ENCODE measurements around the gene FOXP1.

The FOXP1 gene

DNA sequence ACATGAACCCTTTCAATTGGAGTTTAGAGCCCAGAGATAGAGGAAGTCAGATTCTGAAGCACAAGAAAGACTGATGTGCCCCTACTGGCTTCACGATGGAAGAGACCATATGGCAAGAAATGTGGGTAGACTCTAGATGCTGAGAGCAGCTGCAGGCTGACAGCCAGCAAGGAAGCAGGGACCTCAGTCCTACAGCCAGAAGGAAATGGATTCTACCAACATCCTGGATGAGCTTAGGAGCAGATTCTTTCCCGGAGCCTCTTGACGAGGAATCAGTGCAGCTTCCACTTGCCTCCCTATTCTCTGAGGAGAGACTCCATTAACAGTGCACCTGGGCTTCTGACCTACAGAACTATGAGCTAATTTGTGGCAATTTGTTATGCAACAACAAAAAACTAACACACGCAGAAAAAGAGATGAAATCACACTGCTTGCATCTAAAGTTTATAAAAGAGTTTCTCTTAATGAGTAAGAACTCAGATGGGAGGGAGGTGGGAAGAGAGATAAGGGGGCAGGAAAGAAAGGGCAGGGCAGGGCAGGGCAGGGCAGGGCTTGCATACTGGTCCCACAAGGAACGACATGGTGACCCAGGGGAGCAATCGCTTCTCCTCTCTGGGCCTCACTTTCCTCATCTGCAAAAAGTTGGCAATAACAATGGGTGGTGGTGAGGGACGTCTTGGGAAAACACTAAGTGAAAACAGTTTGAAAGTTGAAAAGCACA is 440.9 kb downstream of the FOXP1 start:
- DNase-seq: peak; percentile 25

DNA sequence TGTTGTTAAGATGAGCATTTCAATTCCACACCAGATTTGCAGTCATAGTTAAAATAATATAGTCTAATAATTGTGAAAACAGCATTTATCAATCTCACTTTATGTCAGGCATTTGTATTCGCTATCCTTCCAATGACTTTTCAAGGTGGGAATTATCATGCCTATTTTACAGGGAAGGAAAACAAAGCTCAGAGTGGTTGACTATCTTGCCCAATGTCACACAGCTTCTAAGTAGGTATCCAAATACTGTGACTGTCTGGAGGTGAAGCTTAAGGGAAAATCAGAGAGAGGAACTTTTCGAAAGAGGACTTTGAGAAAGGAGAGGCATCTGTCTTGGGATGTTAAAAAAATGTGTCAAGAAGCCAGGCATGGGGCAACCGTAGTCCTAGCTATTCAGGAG is 443.1 kb downstream of the FOXP1 start:
- DNase-seq: no peak

DNA sequence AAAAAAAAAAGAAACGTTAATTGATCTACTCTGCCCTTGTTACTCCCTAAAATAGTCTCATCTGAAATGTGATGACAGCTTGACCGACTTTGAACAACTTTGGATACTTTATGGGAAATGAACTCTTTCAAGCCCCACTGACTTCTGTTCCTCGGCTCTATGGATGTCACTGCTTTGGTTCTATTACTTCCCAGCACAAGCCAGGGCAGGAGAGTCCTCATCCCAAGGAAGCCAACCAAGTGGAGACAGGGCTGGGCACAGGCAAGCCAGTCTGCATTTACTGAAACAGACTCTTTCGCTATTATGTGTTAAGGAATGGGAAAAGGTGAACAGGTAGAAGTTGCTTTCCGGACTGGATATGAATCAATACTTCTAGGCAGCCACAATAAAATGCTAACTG is 444.0 kb downstream of the FOXP1 start:
- DNase-seq: no peak

DNA sequence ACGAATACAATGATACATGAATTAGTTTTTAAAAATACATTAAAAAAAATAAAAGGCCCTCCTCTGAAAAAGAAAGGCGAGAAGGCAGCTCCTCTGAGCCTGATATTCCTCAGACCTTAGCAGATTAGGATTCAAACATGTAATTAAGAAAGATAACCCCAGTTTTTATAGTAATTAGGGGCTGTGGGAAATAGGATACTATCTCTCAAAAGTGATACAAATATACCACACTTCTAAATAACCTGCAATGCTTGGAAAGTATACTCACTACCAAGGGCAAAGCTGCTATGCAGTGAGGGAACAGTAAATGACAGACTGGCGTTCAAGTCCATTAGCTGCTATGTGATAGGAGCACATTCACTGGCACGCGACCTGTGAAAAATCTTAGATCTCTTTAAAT is 445.1 kb downstream of the FOXP1 start:
- DNase-seq: no peak

DNA sequence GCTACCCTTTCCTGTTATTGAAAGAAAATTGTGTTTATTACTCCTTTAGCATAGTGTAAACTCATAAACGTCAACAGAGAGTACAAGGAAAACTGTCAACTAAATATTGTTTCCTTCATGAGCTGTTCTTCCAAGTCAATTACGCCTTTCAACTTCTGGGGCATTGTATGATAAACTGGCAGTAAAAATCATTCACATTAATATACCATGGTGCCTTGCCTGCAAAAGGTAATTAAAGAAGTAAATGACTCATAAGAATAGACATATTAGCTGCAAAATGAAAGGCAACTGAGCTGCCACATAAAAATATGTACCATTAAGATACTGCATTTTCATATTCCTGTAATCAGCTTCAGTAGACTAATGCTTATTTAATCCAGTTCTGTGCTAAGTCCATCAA is 447.3 kb downstream of the FOXP1 start:
- DNase-seq: no peak

DNA sequence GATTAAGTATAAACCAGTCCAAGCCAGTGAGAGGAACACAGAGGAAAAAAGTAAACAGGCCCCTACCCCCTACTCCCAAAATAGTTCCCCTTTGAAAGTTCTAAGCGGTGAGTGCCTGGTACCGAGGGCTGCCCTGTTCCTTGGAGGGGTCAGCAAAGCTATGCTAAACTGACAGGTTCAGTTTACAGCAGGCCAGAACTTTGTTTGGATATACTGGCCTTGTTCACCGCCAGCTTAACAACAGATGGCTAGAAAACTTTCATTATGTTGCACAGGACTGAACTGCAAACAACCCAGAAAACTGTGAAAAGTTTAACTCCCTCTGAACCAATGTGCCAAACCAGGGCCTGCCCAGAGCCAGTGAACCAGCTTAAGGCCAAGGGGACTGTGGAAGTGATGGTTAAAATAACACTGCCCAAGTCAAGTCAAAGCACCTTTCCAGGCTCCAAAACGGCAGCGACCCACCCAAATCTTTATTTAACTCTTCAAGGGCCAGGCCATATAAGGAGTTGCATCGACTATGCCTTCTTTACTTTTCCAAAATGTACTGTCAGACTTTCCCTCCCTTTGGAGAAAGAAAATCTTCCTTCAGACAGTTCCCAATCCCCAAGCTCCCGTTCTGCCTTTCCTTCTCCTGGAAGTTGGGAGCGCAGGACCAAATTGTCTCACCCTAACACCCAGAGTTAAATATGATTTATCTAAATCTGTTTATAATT is 448.0 kb downstream of the FOXP1 start:
- DNase-seq: no peak

DNA sequence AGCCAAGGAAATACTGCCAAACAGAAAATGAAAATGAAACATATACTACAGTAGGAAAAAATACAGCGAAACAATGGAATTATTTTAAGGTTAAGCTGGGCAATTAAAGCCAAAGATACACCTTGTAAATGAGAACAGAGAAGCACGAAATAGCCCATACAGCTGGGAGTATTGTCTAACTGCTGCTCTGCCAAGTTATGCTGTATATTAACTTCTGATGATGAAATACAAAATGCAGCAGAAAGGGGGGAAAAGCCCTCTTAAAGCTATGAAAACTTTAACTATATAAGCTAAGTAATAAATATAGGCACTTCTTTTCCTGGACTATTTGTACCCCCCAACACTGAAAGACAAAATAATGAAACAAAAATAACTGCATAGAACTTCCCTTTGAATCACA is 449.0 kb downstream of the FOXP1 start:
- no peak for DNase-seq

DNA sequence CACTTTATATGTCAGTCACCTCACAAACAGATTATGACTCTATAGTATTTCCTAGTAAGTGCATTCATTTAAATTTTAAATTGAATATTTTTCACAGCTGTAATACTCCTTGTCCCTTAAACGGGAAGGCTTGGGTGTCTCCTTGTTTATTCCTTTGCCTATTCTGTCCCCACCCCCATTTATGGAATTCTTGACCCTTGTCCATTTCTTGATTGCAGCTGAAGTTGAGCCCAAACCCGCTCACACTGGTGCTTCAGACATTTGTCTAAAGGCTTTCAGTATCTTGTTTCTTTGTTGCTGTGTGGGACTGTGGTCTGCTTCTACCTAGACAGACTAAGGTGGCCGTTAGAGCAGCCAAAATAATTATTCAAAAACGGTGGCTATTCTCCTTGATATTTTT is 449.7 kb downstream of the FOXP1 start:
- DNase-seq: no peak

DNA sequence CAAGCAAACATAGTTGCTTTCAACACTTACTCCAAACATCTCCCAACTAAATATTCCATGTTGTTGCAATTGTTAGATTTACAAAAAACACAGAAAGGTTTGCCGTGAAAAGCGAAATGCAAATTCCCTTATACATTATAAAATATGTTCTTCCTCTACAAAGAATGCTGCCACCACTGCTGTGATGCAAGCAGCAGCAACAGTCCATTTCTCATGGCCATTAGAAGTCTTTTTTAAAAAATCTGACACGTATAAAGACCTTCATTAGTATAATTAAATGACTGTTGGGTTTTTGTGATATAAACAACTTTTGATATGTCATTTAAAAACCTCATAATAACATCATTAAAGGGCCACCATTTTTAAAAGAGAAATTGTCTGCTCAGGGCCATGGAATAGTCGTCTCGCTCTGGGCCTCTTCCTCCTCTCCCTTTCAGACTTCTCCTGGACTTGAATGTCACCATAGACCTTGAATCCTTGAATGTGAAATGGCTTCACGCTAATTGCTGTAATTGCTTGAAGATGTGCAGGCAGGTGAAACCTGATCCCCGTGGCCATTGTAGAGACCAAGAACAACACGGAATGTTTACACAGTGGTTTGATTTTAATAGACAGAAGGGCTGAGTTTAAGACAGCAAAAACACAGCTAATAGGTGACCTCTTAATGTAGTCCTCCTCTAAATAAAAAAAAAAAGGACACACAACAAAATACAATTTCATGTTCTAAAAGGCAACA is 450.4 kb downstream of the FOXP1 start:
- no peak for DNase-seq

DNA sequence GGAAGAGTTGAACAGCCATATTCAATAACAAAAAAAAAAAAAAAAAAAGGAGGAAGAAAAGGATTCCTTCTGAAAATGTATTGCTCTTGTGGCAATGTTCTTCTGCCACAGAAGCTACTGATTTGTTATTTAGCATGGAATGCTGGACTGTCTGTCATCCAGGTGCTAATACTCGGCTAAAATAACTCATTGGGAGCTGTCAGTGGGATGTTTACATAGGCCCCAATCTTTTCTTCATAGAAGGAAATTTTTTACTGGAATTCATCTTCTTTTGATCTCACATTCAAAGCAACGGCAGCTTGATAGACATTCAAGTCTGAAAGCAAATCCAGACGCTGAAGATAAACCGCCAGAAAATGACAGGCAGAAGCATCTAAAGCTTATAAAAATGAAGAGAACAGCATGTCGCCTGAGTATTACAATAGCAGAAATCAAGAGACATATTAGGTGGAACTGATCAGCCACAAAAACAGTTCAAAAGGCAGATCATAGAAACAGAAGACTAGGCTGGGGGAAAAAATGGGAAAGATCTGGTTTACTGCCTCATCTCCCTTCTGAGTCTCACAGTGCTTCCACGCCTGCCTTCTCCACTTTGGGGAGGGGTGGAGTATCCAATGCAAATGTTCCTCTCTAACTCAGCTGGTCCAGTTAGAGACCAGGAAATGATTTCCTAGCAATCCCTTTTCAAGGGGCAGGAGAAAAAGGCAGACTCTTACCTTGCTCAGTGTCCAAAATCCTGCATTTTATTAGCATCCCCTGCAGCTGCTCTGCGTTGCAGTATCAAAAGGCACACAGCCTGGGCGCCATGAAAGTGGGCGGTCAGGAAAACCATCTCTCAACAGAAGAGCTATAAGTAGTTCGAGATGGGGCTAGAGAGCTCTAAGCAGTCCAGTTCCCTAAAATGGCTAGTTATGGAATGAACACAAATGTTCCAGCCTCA is 451.9 kb downstream of the FOXP1 start:
- peak; percentile 23 for DNase-seq

DNA sequence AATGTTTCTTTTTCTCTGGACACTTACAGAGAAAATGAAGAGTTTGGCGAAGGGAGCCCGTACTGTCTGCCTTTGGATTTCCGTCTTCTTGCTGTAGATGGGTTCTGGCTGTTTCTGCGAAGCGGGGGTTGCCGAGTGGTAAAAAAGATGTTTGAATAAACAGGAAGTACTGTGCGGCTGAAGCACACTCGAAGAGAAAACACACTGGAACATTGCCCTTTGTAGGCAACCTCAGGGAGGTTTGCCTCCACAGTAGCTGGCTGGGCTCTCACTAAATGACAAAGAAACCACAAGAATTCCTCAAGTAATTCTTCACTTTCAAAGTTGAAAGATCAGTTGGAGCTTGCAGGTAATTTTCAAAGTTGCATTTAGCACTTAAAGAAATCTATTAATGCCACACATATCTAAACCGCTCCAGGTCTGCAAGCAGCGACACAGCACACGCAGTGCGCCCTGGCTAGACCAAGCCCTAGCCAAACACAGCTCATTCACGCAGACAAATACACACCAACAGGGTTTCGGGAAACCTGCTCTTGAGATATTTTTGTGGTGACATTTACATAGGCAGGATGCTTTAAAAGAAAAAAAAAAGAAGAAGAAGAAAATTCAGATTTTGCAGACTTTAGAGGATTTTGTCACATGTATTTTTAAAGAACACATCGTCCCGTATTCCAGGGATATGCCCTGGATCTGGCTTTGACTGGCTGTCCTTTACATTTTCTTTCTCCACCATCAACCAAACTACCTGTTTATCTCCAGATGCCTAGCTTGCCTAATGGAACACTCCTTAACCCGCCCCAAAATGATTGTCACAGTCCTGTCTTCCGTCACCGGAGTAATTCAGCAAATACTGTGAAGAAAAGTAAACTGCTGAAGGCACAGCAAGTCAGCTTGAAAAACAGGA is 452.8 kb downstream of the FOXP1 start:
- peak; percentile 82 for DNase-seq

DNA sequence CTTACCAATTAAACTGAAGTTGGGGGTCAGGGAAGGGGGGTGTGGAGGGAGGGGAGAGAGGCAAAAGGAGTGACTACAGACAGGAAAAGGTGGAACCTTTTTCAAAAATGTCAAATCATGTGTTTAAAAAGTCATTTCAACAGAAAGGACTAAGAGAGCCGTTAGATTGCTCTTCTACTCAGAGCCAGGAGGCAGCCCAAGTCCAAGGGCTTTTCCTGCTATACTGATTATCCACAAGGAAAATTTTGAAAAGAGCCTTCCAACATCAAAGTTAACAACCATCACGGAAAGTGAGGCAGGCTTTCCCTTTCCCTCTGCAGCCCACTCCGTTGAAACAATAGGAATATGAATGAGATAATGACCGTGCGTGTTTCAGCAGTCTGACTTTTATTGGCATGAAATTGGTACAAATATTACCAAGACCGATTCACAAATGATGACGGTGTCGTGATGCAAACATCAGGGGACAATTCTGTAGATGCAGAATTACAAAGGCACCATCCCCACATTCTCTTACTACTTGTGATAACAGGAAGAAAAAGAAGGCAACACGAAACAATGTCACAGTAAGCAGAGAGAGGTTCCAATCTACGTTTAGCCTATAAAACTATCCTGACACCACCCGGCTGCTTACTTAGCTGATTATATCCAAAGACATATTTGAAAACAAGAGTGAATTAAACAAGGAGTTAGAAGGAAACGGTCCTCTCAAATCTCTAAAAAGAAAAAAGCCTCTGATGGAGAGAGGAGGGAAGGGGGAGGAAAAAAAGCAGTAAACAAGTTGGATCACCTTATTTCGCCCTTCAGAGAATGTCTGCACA is 453.7 kb downstream of the FOXP1 start:
- DNase-seq: peak; percentile 32

DNA sequence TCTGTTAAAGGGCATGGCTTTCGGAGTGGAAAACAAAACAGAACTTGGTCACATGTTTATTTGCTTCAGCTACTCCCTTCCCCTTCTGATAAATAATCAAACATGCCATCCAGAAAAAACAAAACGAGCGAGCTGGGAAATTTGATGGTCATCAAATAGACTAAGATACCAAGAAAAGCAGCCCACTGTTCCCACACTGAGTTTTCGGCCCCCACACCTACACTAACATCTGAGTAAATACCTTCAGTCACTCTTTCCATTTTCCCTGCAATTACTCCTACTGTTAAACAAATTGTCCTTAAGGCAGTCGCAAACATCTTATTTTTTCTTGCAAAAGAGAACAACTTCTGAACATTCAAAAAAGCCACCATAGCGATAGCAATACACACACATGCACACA is 454.6 kb downstream of the FOXP1 start:
- DNase-seq: no peak

DNA sequence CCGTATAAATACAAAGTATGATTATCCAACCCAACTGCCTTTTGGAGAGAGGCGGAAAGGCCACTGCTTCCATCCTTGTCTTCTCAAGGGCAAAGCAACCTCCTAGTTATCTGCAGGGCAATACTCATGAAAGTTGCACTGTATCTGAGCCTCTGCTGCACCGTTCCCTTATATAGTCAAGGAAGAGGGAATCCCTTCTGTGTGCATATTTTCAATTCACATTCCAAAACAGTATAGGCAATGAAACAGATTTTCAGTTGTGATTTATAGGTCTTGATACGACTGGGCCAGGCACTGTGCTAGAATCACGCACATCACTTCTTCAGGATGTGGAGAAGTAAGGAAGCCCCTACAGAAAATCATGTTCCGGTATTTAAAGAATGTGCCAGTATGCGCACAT is 455.7 kb downstream of the FOXP1 start:
- peak; percentile 68 for DNase-seq

DNA sequence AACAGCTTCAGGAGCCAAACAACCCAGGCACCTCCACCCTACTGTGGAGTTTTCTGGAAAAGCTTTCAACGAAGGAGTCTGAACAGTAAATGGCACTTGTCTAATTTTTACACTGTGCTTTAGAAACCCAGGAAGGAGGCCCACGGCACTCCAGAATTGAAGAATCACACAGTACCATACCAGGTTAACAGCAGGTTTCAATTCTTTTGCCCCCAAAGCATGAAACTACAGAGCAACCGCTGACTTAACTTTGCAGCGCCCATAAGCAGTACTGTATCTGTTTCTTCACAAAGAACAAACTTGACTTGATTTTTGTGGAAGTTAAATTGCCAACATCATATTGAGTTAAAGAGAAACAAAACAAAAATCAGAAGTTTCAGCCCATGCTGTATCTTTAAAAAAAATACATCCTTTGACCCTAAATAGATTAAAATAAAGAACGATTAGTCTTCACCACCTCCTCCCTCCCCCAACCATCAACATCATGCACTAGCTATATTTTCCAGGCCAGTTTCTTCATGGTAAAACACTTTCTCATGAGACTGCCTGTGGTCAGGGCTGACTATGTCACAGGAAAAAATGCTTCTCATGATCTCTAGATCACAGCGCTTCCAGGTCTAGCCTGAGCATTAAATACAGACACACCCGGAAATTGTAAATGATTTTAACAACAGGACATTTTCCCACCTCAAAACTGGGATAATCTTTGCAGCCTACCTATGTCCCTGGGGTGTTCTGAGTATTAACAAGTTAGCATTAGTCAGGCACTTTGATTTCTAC is 456.3 kb downstream of the FOXP1 start:
- peak; percentile 67 for DNase-seq

DNA sequence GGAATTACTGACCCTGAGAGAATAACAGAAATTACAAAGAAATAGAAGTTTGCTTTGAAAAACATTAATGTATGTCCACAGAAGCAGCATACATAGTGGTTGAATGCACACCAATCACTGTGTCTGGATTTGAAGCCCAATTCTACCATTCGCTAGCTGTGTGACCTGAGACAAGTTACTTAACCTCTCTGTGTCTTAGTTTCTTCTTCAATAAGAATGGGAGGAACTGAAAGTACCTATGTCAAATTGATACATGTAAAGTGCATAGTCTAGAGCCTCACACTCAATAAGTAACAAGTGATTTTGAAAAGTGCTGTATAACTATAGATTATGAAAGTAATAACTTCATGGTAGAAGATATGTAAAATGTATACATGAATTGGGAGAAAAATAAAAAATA is 457.8 kb downstream of the FOXP1 start:
- no peak for DNase-seq

DNA sequence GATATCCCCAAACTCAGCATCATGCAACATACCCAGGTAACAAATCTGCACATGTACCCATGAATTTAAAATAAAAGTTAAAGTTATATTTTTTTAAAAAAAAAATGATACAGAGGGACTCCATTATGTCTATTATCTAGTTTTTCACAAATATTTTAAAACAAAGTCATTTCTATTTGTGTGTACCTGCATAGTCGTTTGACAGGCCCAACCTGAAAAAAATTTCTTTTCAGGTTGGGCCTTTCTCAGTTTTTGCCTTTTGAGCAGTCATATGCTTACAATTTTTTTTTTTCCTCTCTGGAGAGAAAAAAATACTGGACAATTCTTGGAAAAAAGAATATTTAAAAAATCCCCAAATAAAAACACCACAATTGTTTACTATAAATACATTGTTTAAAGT is 459.5 kb downstream of the FOXP1 start:
- no peak for DNase-seq

DNA sequence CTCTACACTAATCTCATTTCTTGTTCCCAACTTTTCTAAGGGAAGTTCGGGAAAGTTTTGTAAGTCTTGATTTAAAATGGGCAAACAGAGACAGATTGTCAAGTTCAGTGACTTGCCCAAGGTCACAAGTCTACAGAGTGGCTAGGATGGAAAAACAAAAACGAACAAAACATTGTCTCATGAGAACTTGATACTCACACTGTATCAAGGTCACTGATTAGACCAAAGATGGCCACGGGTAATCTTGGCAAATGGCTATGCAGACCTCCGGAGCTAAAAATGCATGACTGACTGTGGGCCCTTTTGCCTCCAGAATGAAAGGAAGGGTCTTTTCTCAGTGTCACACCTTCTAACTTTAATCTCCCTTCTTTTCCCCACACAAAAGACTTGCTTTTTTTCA is 460.9 kb downstream of the FOXP1 start:
- DNase-seq: no peak

DNA sequence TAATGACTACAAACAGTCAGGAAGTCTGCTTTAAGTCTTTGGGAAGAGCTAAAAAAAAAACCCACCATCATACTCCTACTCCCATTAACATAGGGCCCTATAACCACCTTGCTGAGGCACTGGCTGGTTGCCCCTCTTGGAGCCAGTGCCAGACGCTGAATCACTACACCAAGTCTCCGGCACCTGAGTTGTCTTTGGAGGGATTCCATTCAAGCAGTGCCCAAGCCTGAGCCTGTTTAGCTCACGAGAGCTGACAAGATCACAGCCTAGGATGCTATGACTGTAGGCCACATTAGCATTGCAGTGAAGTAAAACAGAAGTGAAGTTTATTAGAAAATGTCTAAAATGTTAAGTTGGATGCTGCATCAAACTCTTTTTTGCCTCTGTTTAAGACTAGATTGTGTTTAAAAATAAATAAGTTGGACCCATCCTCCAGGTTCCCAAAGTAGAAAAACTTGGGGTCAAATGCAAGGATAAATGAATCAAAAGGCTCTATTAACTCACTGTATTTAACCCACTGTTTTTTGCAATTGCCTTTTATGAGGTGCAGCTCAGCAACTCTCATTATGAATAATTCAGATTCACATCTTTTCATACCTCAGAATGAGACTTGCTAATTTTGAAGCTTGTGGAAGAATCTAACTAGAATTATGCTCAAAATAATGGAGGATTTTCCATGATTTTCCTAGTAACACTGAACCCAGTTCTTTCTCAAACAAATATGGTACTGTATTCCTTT is 461.9 kb downstream of the FOXP1 start:
- no peak for DNase-seq
